K562 (cell line): Measurements from ENCODE around the gene ZNF23. TPM values are rescaled to one million over a fixed set of nuclear protein-coding genes. Genes with fewer than 3 reads are reported as not detected.

Source experiments
- polyA plus RNA-seq, 8 experiments: library from polyadenylated mRNA; depleted of rRNA in 4 of 8; stranded (reverse) in 5 of 8; unstranded in 3 of 8; fragments of >200 nt; fragmentation: Nextera tagmentation in 2 of 8; fragmentation: Illumina TruSeq in 1 of 8; extraction: Ambion mirVana in 2 of 8; extraction: Trizol in 1 of 8; gene quantifications; 2 replicates each; pipeline versions ENCODE4 v1.2.1 to v1.2.3, GENCODE V29; 2011 to 2014; ENCODE audit warnings: inconsistent platforms in 1 of 8, missing spikeins in 1 of 8
- total RNA-seq, 7 experiments: library from RNA; depleted of rRNA in 6 of 7; stranded (reverse); fragments of >200 nt in 6 of 7; fragmentation: Illumina TruSeq in 2 of 7; extraction: Trizol in 2 of 7; gene quantifications; 2 replicates each; pipeline versions ENCODE4 v1.2.1 to v1.2.3, GENCODE V29; 2011 to 2021; ENCODE audit warnings: low replicate concordance in 1 of 7

The ZNF23 gene
- total and polyA plus RNA-seq, 9 of the 15 experiments (the other 6 are each of a cell fraction or from before 2014, with no cell fraction given), result 4.7 to 13.4 (median 11.2) TPM

Other genes with a start within 250 kb of the ZNF23 start
Only the 7 nearest of the 8 such genes appear.
- 14.7 and 15.6 TPM in 2 replicates for gene CMTR2, start 172.8 kb downstream of the ZNF23 start, total RNA-seq (2014; rRNA removed)
- 18.2 and 20.2 TPM in 2 replicates for gene CMTR2, start 172.8 kb downstream of the ZNF23 start, total RNA-seq (2014; rRNA removed; fragmentation: Illumina TruSeq; extraction: Trizol)
- 18.1 and 20.2 TPM in 2 replicates for gene CMTR2, start 172.8 kb downstream of the ZNF23 start, total RNA-seq (2015; rRNA removed; fragmentation: Illumina TruSeq; extraction: Trizol)
- 11.2 and 12.9 TPM in 2 replicates for gene CMTR2, start 172.8 kb downstream of the ZNF23 start, total RNA-seq (2021)
- gene CMTR2, start 172.8 kb downstream of the ZNF23 start, polyA plus RNA-seq (2011; rRNA removed), result 18.0 and 24.8 TPM in 2 replicates
- 12.7 and 13.4 TPM in 2 replicates for gene CMTR2, start 172.8 kb downstream of the ZNF23 start, polyA plus RNA-seq (2014; fragmentation: Illumina TruSeq; extraction: Trizol)
- 1 to 10 TPM; 4.6 to 6.7 TPM for gene CMTR2, start 172.8 kb downstream of the ZNF23 start, polyA plus RNA-seq (2014; fragmentation: Nextera tagmentation; extraction: Ambion mirVana)
- 10.1 and 11.3 TPM in 2 replicates for gene CMTR2, start 172.8 kb downstream of the ZNF23 start, polyA plus RNA-seq (2014; rRNA removed)
- not detected in 2 replicates for gene CALB2, start 103.5 kb downstream of the ZNF23 start, total RNA-seq (2014; rRNA removed)
- not detected in 2 replicates for gene CALB2, start 103.5 kb downstream of the ZNF23 start, total RNA-seq (2014; rRNA removed; fragmentation: Illumina TruSeq; extraction: Trizol)
- gene CALB2, start 103.5 kb downstream of the ZNF23 start, total RNA-seq (2015; rRNA removed; fragmentation: Illumina TruSeq; extraction: Trizol), result not detected in 2 replicates
- 0.20 TPM in 1 of 2 replicates, not detected in the other for gene CALB2, start 103.5 kb downstream of the ZNF23 start, total RNA-seq (2021)
- not detected in 2 replicates for gene CALB2, start 103.5 kb downstream of the ZNF23 start, polyA plus RNA-seq (2011; rRNA removed)
- gene CALB2, start 103.5 kb downstream of the ZNF23 start, polyA plus RNA-seq (2014; fragmentation: Illumina TruSeq; extraction: Trizol), result not detected in 2 replicates
- not detected for gene CALB2, start 103.5 kb downstream of the ZNF23 start, polyA plus RNA-seq (2014; fragmentation: Nextera tagmentation; extraction: Ambion mirVana)
- gene CALB2, start 103.5 kb downstream of the ZNF23 start, polyA plus RNA-seq (2014; rRNA removed), result not detected in 2 replicates
- not detected in 2 replicates for gene TLE7, start 20.2 kb downstream of the ZNF23 start, total RNA-seq (2014; rRNA removed)
- gene TLE7, start 20.2 kb downstream of the ZNF23 start, total RNA-seq (2014; rRNA removed; fragmentation: Illumina TruSeq; extraction: Trizol), result not detected in 2 replicates
- not detected in 2 replicates for gene TLE7, start 20.2 kb downstream of the ZNF23 start, total RNA-seq (2015; rRNA removed; fragmentation: Illumina TruSeq; extraction: Trizol)
- not detected in 2 replicates for gene TLE7, start 20.2 kb downstream of the ZNF23 start, total RNA-seq (2021)
- not detected in 2 replicates for gene TLE7, start 20.2 kb downstream of the ZNF23 start, polyA plus RNA-seq (2011; rRNA removed)
- not detected in 2 replicates for gene TLE7, start 20.2 kb downstream of the ZNF23 start, polyA plus RNA-seq (2014; fragmentation: Illumina TruSeq; extraction: Trizol)
- gene TLE7, start 20.2 kb downstream of the ZNF23 start, polyA plus RNA-seq (2014; fragmentation: Nextera tagmentation; extraction: Ambion mirVana), result not detected
- gene TLE7, start 20.2 kb downstream of the ZNF23 start, polyA plus RNA-seq (2014; rRNA removed), result not detected in 2 replicates
- 1.1 and 1.8 TPM in 2 replicates for gene ZNF19, start 27.1 kb upstream of the ZNF23 start, total RNA-seq (2014; rRNA removed)
- gene ZNF19, start 27.1 kb upstream of the ZNF23 start, total RNA-seq (2014; rRNA removed; fragmentation: Illumina TruSeq; extraction: Trizol), result 2.6 and 3.2 TPM in 2 replicates
- gene ZNF19, start 27.1 kb upstream of the ZNF23 start, total RNA-seq (2015; rRNA removed; fragmentation: Illumina TruSeq; extraction: Trizol), result 1.5 and 2.3 TPM in 2 replicates
- 1.6 and 2.0 TPM in 2 replicates for gene ZNF19, start 27.1 kb upstream of the ZNF23 start, total RNA-seq (2021)
- 1.3 and 1.7 TPM in 2 replicates for gene ZNF19, start 27.1 kb upstream of the ZNF23 start, polyA plus RNA-seq (2011; rRNA removed)
- 1.2 and 2.4 TPM in 2 replicates for gene ZNF19, start 27.1 kb upstream of the ZNF23 start, polyA plus RNA-seq (2014; fragmentation: Illumina TruSeq; extraction: Trizol)
- 1 to 10 TPM; 1.8 to 2.8 TPM for gene ZNF19, start 27.1 kb upstream of the ZNF23 start, polyA plus RNA-seq (2014; fragmentation: Nextera tagmentation; extraction: Ambion mirVana)
- 0.58 and 1.2 TPM in 2 replicates for gene ZNF19, start 27.1 kb upstream of the ZNF23 start, polyA plus RNA-seq (2014; rRNA removed)
- gene CHST4, start 64.2 kb upstream of the ZNF23 start, total RNA-seq (2014; rRNA removed), result not detected in 2 replicates
- gene CHST4, start 64.2 kb upstream of the ZNF23 start, total RNA-seq (2014; rRNA removed; fragmentation: Illumina TruSeq; extraction: Trizol), result not detected in 2 replicates
- not detected in 2 replicates for gene CHST4, start 64.2 kb upstream of the ZNF23 start, total RNA-seq (2015; rRNA removed; fragmentation: Illumina TruSeq; extraction: Trizol)
- gene CHST4, start 64.2 kb upstream of the ZNF23 start, total RNA-seq (2021), result 0.07 and 0.09 TPM in 2 replicates
- gene CHST4, start 64.2 kb upstream of the ZNF23 start, polyA plus RNA-seq (2011; rRNA removed), result not detected in 2 replicates
- gene CHST4, start 64.2 kb upstream of the ZNF23 start, polyA plus RNA-seq (2014; fragmentation: Illumina TruSeq; extraction: Trizol), result not detected in 2 replicates
- gene CHST4, start 64.2 kb upstream of the ZNF23 start, polyA plus RNA-seq (2014; fragmentation: Nextera tagmentation; extraction: Ambion mirVana), result not detected
- gene CHST4, start 64.2 kb upstream of the ZNF23 start, polyA plus RNA-seq (2014; rRNA removed), result not detected in 2 replicates
- gene TAT, start 114.8 kb upstream of the ZNF23 start, total RNA-seq (2014; rRNA removed), result not detected in 2 replicates
- gene TAT, start 114.8 kb upstream of the ZNF23 start, total RNA-seq (2014; rRNA removed; fragmentation: Illumina TruSeq; extraction: Trizol), result not detected in 2 replicates
- not detected in 2 replicates for gene TAT, start 114.8 kb upstream of the ZNF23 start, total RNA-seq (2015; rRNA removed; fragmentation: Illumina TruSeq; extraction: Trizol)
- 0.24 and 0.63 TPM in 2 replicates for gene TAT, start 114.8 kb upstream of the ZNF23 start, total RNA-seq (2021)
- gene TAT, start 114.8 kb upstream of the ZNF23 start, polyA plus RNA-seq (2011; rRNA removed), result not detected in 2 replicates
- gene TAT, start 114.8 kb upstream of the ZNF23 start, polyA plus RNA-seq (2014; fragmentation: Illumina TruSeq; extraction: Trizol), result not detected in 2 replicates
- gene TAT, start 114.8 kb upstream of the ZNF23 start, polyA plus RNA-seq (2014; fragmentation: Nextera tagmentation; extraction: Ambion mirVana), result under 1 TPM; 0.04 TPM
- gene TAT, start 114.8 kb upstream of the ZNF23 start, polyA plus RNA-seq (2014; rRNA removed), result not detected in 2 replicates
- gene MARVELD3, start 163.9 kb upstream of the ZNF23 start, total RNA-seq (2014; rRNA removed), result not detected in 2 replicates
- gene MARVELD3, start 163.9 kb upstream of the ZNF23 start, total RNA-seq (2014; rRNA removed; fragmentation: Illumina TruSeq; extraction: Trizol), result not detected in 2 replicates
- not detected in 2 replicates for gene MARVELD3, start 163.9 kb upstream of the ZNF23 start, total RNA-seq (2015; rRNA removed; fragmentation: Illumina TruSeq; extraction: Trizol)
- gene MARVELD3, start 163.9 kb upstream of the ZNF23 start, total RNA-seq (2021), result not detected in 2 replicates
- gene MARVELD3, start 163.9 kb upstream of the ZNF23 start, polyA plus RNA-seq (2011; rRNA removed), result 0.07 and 0.08 TPM in 2 replicates
- gene MARVELD3, start 163.9 kb upstream of the ZNF23 start, polyA plus RNA-seq (2014; fragmentation: Illumina TruSeq; extraction: Trizol), result not detected in 2 replicates
- gene MARVELD3, start 163.9 kb upstream of the ZNF23 start, polyA plus RNA-seq (2014; fragmentation: Nextera tagmentation; extraction: Ambion mirVana), result under 1 TPM in 1 of 2 experiments, not detected in 1; 0.07 TPM
- gene MARVELD3, start 163.9 kb upstream of the ZNF23 start, polyA plus RNA-seq (2014; rRNA removed), result 0.03 TPM in 1 of 2 replicates, not detected in the other